A549 (cell line): ENCODE results near the gene MXD4. TPM values are rescaled to one million over a fixed set of nuclear protein-coding genes. Genes with fewer than 3 reads are reported as not detected.

Experiments used
- ATAC-seq, 2 experiments: fragments of 200-7000 bp in 1 of 2; fragments of >200 bp in 1 of 2; cut with Nextera tagmentation in 1 of 2; cut with Tn5 transposase in 1 of 2; 3 replicates each; pipeline versions ENCODE4 v1.8.0 to v1.9.1; 2018 to 2020; ENCODE audit warnings: mild to moderate bottlenecking in 1 of 2, moderate library complexity in 1 of 2
- CTCF ChIA-PET: fragments of 300-600 bp; sonication (Branson Sonifier 250); formaldehyde crosslinking; extraction: SDS; loops from one replicate; lab custom pipeline; 2021; ENCODE audit warnings: antibody characterized with exemption, inconsistent platforms; lab: Yijun Ruan, JAX
- POLR2A ChIA-PET: fragments of 350-600 bp; formaldehyde crosslinking; extraction: SDS; loops from one replicate; lab custom pipeline; 2021; ENCODE audit warnings: antibody characterized with exemption, inconsistent platforms; lab: Yijun Ruan, JAX
- DNase-seq, 2 experiments: peaks; one replicate each; pipeline versions ENCODE4 v3.0.0 to v3.0.0-alpha.2; 2011 to 2016; ENCODE audit warnings: low read depth in 1 of 2, low spot score in 1 of 2
- FAIRE-seq: peaks from 2 replicates; lab custom pipeline; 2011; peaks lifted over from hg19 to GRCh38; lab: Jason Lieb, UNC
- H3K27ac ChIP-seq, 2 experiments: fragments of >200 bp; sonication (Bioruptor Twin); formaldehyde crosslinking; 3 replicates each; pipeline ENCODE4 v1.5.1; 2016 to 2017
- H3K4me1 ChIP-seq: fragments of >200 bp; sonication (Bioruptor Twin); formaldehyde crosslinking; 3 replicates; pipeline ENCODE4 v1.6.1; 2016
- H3K4me2 ChIP-seq: fragments of >200 bp; sonication (Bioruptor Twin); formaldehyde crosslinking; 3 replicates; pipeline ENCODE4 v1.6.1; 2016
- H3K4me3 ChIP-seq: fragments of >200 bp; sonication (Bioruptor Twin); formaldehyde crosslinking; 3 replicates; pipeline ENCODE4 v1.5.1; 2016
- H3K9me3 ChIP-seq: fragments of >200 bp; sonication (Bioruptor Twin); formaldehyde crosslinking; 3 replicates; pipeline ENCODE4 v1.6.1; 2016
- BHLHE40 ChIP-seq: IDR thresholded peaks from 2 replicates; pipeline ENCODE4 v1.6.1; 2012; ENCODE audit warnings: low read depth, low read length, inconsistent platforms
- CBX8 ChIP-seq: fragments of 200-600 bp; sonication (generic); IDR thresholded peaks from 2 replicates; pipeline ENCODE4 v1.6.1; 2016
- CEBPB ChIP-seq, 2 experiments: fragments of >200 bp in 1 of 2; sonication (Bioruptor Twin) in 1 of 2; formaldehyde crosslinking in 1 of 2; IDR thresholded peaks; 2 replicates each; pipeline ENCODE4 v1.6.1; 2012 to 2016
- CHD2 ChIP-seq: fragments of 150-350 bp; IDR thresholded peaks from 2 replicates; pipeline ENCODE4 v1.6.1; 2014; ENCODE audit warnings: low read length; ENCODE audit not compliant: partially characterized antibody
- ESRRA ChIP-seq: fragments of 150-350 bp; IDR thresholded peaks from 2 replicates; pipeline ENCODE4 v1.6.1; 2014; ENCODE audit warnings: mild to moderate bottlenecking, low read length, borderline replicate concordance
- FOSB ChIP-seq: fragments of 250-450 bp; sonication (Bioruptor Pico); IDR thresholded peaks from 2 replicates; pipeline ENCODE4 v1.5.0; 2020; ENCODE audit warnings: mild to moderate bottlenecking, moderate library complexity
- FOSL2 ChIP-seq, 2 experiments: fragments of 450-650 bp in 1 of 2; fragments of >200 bp in 1 of 2; sonication (Bioruptor Twin) in 1 of 2; formaldehyde crosslinking; IDR thresholded peaks; 2 replicates each; pipeline versions ENCODE4 v1.5.0 to v1.6.1; 2016 to 2020; ENCODE audit warnings: mild to moderate bottlenecking in 1 of 2, moderate library complexity in 1 of 2
- GATA3 ChIP-seq: IDR thresholded peaks from 2 replicates; pipeline ENCODE4 v1.6.1; 2012; ENCODE audit warnings: borderline replicate concordance
- HDAC2 ChIP-seq: fragments of 200-600 bp; sonication (generic); IDR thresholded peaks from 2 replicates; pipeline ENCODE4 v1.6.1; 2016
- HOXA7 ChIP-seq: fragments of 250-450 bp; sonication (Bioruptor Pico); IDR thresholded peaks from 2 replicates; pipeline ENCODE4 v1.5.0; 2020; ENCODE audit warnings: mild to moderate bottlenecking, moderate library complexity
- KDM1A ChIP-seq: fragments of 200-600 bp; sonication (generic); IDR thresholded peaks from 2 replicates; pipeline ENCODE4 v1.6.1; 2016; ENCODE audit warnings: low read depth, mild to moderate bottlenecking
- MAFK ChIP-seq: fragments of 450-650 bp; IDR thresholded peaks from 2 replicates; pipeline ENCODE4 v1.6.1; 2014; ENCODE audit not compliant: partially characterized antibody
- NPAS2 ChIP-seq: fragments of 250-450 bp; sonication (Bioruptor Pico); IDR thresholded peaks from 2 replicates; pipeline ENCODE4 v1.8.0; 2022; ENCODE audit warnings: mild to moderate bottlenecking, moderate library complexity, borderline replicate concordance
- PHF8 ChIP-seq: fragments of 200-600 bp; sonication (generic); IDR thresholded peaks from 2 replicates; pipeline ENCODE4 v1.6.1; 2016; ENCODE audit warnings: low read depth, mild to moderate bottlenecking, antibody characterized with exemption, moderate library complexity, borderline replicate concordance
- POLR2A ChIP-seq: IDR thresholded peaks from 2 replicates; pipeline ENCODE4 v1.6.1; 2012; ENCODE audit warnings: mild to moderate bottlenecking, low read length
- RAD21 ChIP-seq, 2 experiments: fragments of >200 bp in 1 of 2; sonication (Bioruptor Twin) in 1 of 2; formaldehyde crosslinking in 1 of 2; IDR thresholded peaks in 1 of 2; conservative IDR thresholded peaks in 1 of 2; 2 replicates in 1 of 2; 3 replicates in 1 of 2; pipeline ENCODE4 v1.6.1; 2012 to 2018; ENCODE audit warnings: inconsistent platforms in 1 of 2
- ZSCAN20 ChIP-seq: fragments of 250-450 bp; sonication (Bioruptor Pico); IDR thresholded peaks from 2 replicates; pipeline ENCODE4 v1.8.0; 2022; ENCODE audit warnings: mild to moderate bottlenecking, moderate library complexity
- WGBS: methylation state at CpG from one replicate; pipeline ENCODE4 v1.1.6; 2017; ENCODE audit errors: missing lambda C conversion rate; 5-methylcytosine and 5-hydroxymethylcytosine counted together
- polyA minus RNA-seq: library from RNA; depleted of rRNA, polyadenylated mRNA; stranded (reverse); fragments of >200 nt; gene quantifications from 2 replicates; pipeline ENCODE4 v1.2.3, GENCODE V29; 2011; rRNA and poly(A)+ RNA removed
- polyA plus RNA-seq, 4 experiments: library from polyadenylated mRNA; depleted of rRNA in 3 of 4; stranded (reverse); fragments of >200 nt; fragmentation: RNase III in 1 of 4; extraction: RNeasy Plus Mini Kit Qiagen cat#74134 plus additional on column Dnase treatment in 1 of 4; gene quantifications; 2 replicates in 3 of 4; 3 replicates in 1 of 4; pipeline ENCODE4 v1.2.3, GENCODE V29; 2011 to 2017
- TF ChIP-seq, protein P1 (sequence below): fragments of >200 bp; sonication (Bioruptor Twin); formaldehyde crosslinking; IDR thresholded peaks from 2 replicates; pipeline ENCODE4 v1.6.1; 2016
- TF ChIP-seq, protein P2 (sequence below): fragments of 450-650 bp; IDR thresholded peaks from 2 replicates; pipeline ENCODE4 v1.6.1; 2014; ENCODE audit warnings: antibody characterized with exemption
- TF ChIP-seq, protein P3 (sequence below): fragments of 200-600 bp; sonication (generic); IDR thresholded peaks from 2 replicates; pipeline ENCODE4 v1.6.1; 2016; ENCODE audit warnings: antibody characterized with exemption, mild to moderate bottlenecking, moderate library complexity
- TF ChIP-seq, protein P4 (sequence below): fragments of 150-350 bp; IDR thresholded peaks from 2 replicates; pipeline ENCODE4 v1.6.1; 2014; ENCODE audit warnings: low read depth, mild to moderate bottlenecking, low read length
- TF ChIP-seq, protein P5 (sequence below): IDR thresholded peaks from 2 replicates; pipeline ENCODE4 v1.6.1; 2012

Gene MXD4, protein sequence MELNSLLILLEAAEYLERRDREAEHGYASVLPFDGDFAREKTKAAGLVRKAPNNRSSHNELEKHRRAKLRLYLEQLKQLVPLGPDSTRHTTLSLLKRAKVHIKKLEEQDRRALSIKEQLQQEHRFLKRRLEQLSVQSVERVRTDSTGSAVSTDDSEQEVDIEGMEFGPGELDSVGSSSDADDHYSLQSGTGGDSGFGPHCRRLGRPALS
- polyA plus RNA-seq (2011; rRNA removed) (10.8 and 12.6 TPM in 2 replicates), polyA plus RNA-seq (2017; fragmentation: RNase III; extraction: RNeasy Plus Mini Kit Qiagen cat#74134 plus additional on column Dnase treatment) (15.2 to 20.3 TPM (median 18.5 TPM) in 3 replicates), polyA minus RNA-seq (15.7 and 18.5 TPM in 2 replicates)
- 12.1 and 18.1 TPM in 2 replicates for polyA plus RNA-seq (2012; cell fraction: cytosol; rRNA removed)
- polyA plus RNA-seq (2012; cell fraction: nucleus; rRNA removed), result 24.4 and 28.3 TPM in 2 replicates

DNA sequence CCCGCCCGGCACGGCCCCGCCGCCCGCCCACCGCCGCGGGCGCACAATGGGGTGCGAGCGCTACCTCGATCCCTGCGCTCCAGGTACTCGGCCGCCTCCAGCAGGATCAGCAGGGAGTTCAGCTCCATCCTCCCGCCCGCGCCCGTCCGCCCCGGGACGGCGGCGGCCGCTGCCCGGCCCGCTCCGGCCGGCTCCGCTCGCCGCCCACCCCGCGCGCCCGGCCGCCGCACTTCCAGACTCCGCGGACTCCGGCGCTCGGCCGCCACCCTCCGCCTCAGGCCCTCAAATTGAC, at the start of gene MXD4:
Gene MXD4 (minus strand): TSS at position 257 of the 292 bp plus-strand sequence. CDS start 129 bp downstream, at position 128.
- no peak for DNase-seq
- no peak for FAIRE-seq
- peak within 1 kb of the TSS; percentile 99 for H3K4me2 ChIP-seq
- TF ChIP-seq HDAC2 (no peak), FOSB (CRISPR knock-in tag) (no peak), PHF8 (peak; percentile 29; the same call in 1 of the 2 replicates), RAD21 (conservative IDR thresholded peaks at IDR 0.05 in 1 of 2, IDR thresholded peaks at IDR 0.05 in 1 of 2) (no peak), CBX8 (no peak), BHLHE40 (no peak), CHD2 (no peak), POLR2A (peak; percentile 35)
- TF ChIP-seq, protein P1, sequence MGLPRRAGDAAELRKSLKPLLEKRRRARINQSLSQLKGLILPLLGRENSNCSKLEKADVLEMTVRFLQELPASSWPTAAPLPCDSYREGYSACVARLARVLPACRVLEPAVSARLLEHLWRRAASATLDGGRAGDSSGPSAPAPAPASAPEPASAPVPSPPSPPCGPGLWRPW, result no peak
- TF ChIP-seq, protein P2, sequence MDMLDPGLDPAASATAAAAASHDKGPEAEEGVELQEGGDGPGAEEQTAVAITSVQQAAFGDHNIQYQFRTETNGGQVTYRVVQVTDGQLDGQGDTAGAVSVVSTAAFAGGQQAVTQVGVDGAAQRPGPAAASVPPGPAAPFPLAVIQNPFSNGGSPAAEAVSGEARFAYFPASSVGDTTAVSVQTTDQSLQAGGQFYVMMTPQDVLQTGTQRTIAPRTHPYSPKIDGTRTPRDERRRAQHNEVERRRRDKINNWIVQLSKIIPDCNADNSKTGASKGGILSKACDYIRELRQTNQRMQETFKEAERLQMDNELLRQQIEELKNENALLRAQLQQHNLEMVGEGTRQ, result no peak
- no peak; a peak in 2 of 6 replicates for ATAC-seq
- WGBS, result no CpG with 5 or more reads among the region's 46 CpGs
- H3K4me1 ChIP-seq, result peaks cover 6% of the 10 kb centered on the region; the same call in 1 of the 3 replicates
- POLR2A ChIA-PET, result interaction anchor here (0.7 to 1.5 kb wide), 10 partner anchors 9 to 274 kb away, joined by 3 to 10 read pairs (median 4); partner anchors contain the start of genes HAUS3, POLN and RNF4
- H3K9me3 ChIP-seq, result no peaks in the 10 kb centered on the region
- H3K27ac ChIP-seq, result peak within 1 kb of the TSS; percentile 98 to 99
- CTCF ChIA-PET, result interaction anchor here (0.9 kb wide), 1 partner anchor 204 kb away, joined by 3 read pairs; no protein-coding TSS in a partner anchor
- peak within 1 kb of the TSS; percentile 81 for H3K4me3 ChIP-seq

DNA sequence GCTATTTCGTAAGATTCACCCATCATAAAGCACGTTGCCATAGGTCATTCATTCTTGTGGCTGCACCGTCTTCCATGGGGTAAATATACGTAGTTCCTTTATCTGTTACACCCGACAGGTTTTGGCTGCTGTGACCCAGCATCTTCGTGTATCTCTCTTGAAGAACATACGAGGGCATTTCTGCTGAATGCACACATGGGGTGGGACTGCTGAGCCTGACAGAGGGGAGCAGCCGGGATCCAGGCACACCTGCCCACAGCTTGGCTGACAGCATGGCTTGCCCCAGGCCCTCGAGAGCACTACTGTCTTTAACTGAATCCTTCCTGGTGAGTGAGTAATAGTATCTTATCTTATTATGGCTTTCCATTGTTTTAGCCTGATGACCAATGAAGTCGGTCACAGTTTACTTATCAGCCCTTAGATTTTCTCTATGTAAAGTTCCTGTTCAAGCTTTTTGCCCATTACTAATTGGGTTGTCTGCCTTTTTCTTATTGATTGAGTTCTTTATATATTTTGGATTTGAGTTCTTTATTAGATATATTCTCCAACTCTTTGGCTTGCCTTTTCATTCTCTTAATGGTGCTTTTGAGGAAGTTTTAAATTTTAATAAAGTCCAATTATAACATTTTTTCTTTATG, 45.0 kb upstream of the MXD4 start:
- FAIRE-seq, result no peak
- WGBS, result 74% methylated on average over 10 of the region's 10 CpGs
- no peaks in the 10 kb centered on the region for H3K9me3 ChIP-seq
- no peak for DNase-seq
- TF ChIP-seq RAD21 (conservative IDR thresholded peaks at IDR 0.05 in 1 of 2, IDR thresholded peaks at IDR 0.05 in 1 of 2), result no peak
- TF ChIP-seq, protein P3, sequence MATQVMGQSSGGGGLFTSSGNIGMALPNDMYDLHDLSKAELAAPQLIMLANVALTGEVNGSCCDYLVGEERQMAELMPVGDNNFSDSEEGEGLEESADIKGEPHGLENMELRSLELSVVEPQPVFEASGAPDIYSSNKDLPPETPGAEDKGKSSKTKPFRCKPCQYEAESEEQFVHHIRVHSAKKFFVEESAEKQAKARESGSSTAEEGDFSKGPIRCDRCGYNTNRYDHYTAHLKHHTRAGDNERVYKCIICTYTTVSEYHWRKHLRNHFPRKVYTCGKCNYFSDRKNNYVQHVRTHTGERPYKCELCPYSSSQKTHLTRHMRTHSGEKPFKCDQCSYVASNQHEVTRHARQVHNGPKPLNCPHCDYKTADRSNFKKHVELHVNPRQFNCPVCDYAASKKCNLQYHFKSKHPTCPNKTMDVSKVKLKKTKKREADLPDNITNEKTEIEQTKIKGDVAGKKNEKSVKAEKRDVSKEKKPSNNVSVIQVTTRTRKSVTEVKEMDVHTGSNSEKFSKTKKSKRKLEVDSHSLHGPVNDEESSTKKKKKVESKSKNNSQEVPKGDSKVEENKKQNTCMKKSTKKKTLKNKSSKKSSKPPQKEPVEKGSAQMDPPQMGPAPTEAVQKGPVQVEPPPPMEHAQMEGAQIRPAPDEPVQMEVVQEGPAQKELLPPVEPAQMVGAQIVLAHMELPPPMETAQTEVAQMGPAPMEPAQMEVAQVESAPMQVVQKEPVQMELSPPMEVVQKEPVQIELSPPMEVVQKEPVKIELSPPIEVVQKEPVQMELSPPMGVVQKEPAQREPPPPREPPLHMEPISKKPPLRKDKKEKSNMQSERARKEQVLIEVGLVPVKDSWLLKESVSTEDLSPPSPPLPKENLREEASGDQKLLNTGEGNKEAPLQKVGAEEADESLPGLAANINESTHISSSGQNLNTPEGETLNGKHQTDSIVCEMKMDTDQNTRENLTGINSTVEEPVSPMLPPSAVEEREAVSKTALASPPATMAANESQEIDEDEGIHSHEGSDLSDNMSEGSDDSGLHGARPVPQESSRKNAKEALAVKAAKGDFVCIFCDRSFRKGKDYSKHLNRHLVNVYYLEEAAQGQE, result no peak
- no peak for TF ChIP-seq GATA3
- TF ChIP-seq KDM1A, result no peak
- TF ChIP-seq NPAS2 (CRISPR knock-in tag), result no peak
- TF ChIP-seq MAFK, result no peak
- no peak for TF ChIP-seq HOXA7 (CRISPR knock-in tag)
- no peak for TF ChIP-seq ESRRA
- TF ChIP-seq, protein P4, sequence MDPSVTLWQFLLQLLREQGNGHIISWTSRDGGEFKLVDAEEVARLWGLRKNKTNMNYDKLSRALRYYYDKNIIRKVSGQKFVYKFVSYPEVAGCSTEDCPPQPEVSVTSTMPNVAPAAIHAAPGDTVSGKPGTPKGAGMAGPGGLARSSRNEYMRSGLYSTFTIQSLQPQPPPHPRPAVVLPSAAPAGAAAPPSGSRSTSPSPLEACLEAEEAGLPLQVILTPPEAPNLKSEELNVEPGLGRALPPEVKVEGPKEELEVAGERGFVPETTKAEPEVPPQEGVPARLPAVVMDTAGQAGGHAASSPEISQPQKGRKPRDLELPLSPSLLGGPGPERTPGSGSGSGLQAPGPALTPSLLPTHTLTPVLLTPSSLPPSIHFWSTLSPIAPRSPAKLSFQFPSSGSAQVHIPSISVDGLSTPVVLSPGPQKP, result no peak
- TF ChIP-seq, protein P5, sequence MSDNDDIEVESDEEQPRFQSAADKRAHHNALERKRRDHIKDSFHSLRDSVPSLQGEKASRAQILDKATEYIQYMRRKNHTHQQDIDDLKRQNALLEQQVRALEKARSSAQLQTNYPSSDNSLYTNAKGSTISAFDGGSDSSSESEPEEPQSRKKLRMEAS, result no peak
- no peak for TF ChIP-seq FOSL2 (IDR thresholded peaks at IDR 0.05)
- no peak for TF ChIP-seq FOSL2 (CRISPR knock-in tag; IDR thresholded peaks at IDR 0.05)
- no peak for TF ChIP-seq ZSCAN20 (CRISPR knock-in tag)
- TF ChIP-seq CEBPB (IDR thresholded peaks at IDR 0.05), result no peak
- no peaks in the 10 kb centered on the region for H3K4me1 ChIP-seq
- H3K4me3 ChIP-seq, result no peak overlapping the region
- ATAC-seq, result no peak
- H3K4me2 ChIP-seq, result no peak overlapping the region
- ChIA-PET POLR2A (no interaction called here), CTCF (no interaction called here)
- no peak overlapping the region for H3K27ac ChIP-seq
